ENCODE results near the gene MAPK10. TPM values are rescaled to one million over a fixed set of nuclear protein-coding genes. Genes with fewer than 3 reads are reported as not detected.
A peak's percentile ranks its signal among the peaks of the same experiment; 100 is the strongest.

Gene MAPK10
- total and polyA plus RNA-seq, 8 donors: 1.4 to 103 (median 15.0) TPM

GRCh38 chr4:85956293-85956945, 403.4 kb downstream of the MAPK10 start:
- Histone ChIP-seq H3K4me3 (no peak overlapping the region), H3K27ac (no peak overlapping the region), H3K27me3 (no peaks in the 10 kb centered on the region), H3K4me1 (peaks cover 0 to 17% (median 3%) of the 10 kb centered on the region in 4 donors), H3K36me3 (no peaks in the 10 kb centered on the region), H3K9me3 (no peaks in the 10 kb centered on the region)
- 93 to 97% (median 96%) methylated on average over 17 of the region's 17 CpGs for WGBS, 5 donors
- intact Hi-C loops (cut with DNase I; ENCODE audit: low total_unique reads): no loop called here
- DNase-seq: no peak
- TF ChIP-seq CTCF (IDR thresholded peaks at IDR 0.05) (no peak), EP300 (IDR thresholded peaks at IDR 0.05) (no peak), POLR2AphosphoS5 (IDR thresholded peaks at IDR 0.05) (no peak), POLR2A (IDR thresholded peaks at IDR 0.05) (no peak)

- Histone ChIP-seq H3K9me3 (no peaks in the 10 kb centered on the region), H3K4me3 (no peak overlapping the region), H3K27me3 (no peaks in the 10 kb centered on the region), H3K27ac (no peak overlapping the region), H3K4me1 (peaks cover 0 to 17% (median 3%) of the 10 kb centered on the region in 4 donors), H3K36me3 (no peaks in the 10 kb centered on the region)
- TF ChIP-seq CTCF (IDR thresholded peaks at IDR 0.05) (no peak), POLR2A (IDR thresholded peaks at IDR 0.05) (no peak), EP300 (IDR thresholded peaks at IDR 0.05) (no peak), POLR2AphosphoS5 (IDR thresholded peaks at IDR 0.05) (no peak)
- DNase-seq: no peak
- intact Hi-C loops (cut with DNase I; ENCODE audit: low total_unique reads): no loop called here
These were observed 404.1 kb downstream of the MAPK10 start for GRCh38 chr4:85955620-85956292.

DNA sequence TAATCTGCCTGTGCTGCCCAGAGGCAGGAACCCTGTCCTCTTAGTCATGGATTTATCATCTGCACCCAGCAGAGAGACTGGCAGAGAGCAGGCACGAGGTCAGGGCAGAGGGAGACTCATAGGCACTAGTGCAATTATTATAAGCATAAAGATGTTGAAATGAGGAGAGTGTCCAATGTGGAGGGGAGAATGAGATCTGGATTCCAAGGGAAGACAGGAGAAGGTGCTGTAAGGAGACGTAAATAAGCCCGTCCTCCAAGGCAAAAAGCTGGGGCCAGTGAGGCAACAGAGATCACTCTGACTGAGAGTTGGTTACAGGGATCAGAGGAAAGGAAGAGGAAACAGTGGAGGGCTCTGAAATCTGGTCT, 406.2 kb downstream of the MAPK10 start:
- TF ChIP-seq POLR2A (IDR thresholded peaks at IDR 0.05): no peak
- TF ChIP-seq CTCF (IDR thresholded peaks at IDR 0.05): no peak
- no peak for TF ChIP-seq EP300 (IDR thresholded peaks at IDR 0.05)
- TF ChIP-seq POLR2AphosphoS5 (IDR thresholded peaks at IDR 0.05): no peak
- intact Hi-C loops (cut with DNase I; ENCODE audit: low total_unique reads): no loop called here
- Histone ChIP-seq H3K4me3 (no peak overlapping the region), H3K36me3 (no peaks in the 10 kb centered on the region), H3K27me3 (no peaks in the 10 kb centered on the region), H3K4me1 (peaks cover 0 to 17% (median 3%) of the 10 kb centered on the region in 4 donors), H3K27ac (no peak overlapping the region), H3K9me3 (no peaks in the 10 kb centered on the region)
- 77 to 85% (median 82%) methylated on average over 3 of the region's 3 CpGs for WGBS, 5 donors
- DNase-seq: no peak

DNA sequence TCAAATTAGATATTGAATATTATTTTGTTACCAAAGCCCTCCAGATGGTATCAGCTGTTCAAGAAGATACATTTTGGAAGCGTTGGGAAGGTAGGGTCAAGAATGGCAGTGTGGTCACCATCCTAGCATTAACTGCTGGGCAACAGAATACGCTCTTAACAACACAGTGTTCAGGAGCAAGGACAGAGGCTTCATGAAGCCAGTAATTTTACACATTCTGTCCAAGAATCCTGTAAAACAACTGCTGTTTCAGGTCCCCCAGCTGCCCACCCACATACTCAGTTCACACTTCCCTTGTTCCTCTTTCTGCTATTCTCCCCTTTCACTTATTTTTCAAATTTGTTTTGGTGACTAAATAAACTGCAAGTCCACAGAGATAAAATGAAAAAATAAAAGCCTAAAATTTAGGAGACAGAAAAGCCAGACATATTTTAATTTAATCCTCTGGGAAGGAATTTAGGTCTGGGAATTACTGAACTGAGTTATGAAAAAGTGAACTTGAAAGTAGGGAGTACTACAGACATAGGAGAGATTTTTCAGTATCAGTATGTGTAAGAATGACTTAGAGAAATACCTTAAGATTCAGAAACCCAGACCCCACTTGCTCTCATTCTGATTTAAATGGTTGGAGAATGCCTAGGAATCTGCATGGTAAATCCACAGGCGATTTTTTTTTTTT, 406.7 kb downstream of the MAPK10 start:
- WGBS, 5 donors: 66 to 76% (median 71%) methylated on average over 3 of the region's 3 CpGs
- Histone ChIP-seq H3K4me1 (peaks cover 0 to 17% (median 3%) of the 10 kb centered on the region in 4 donors), H3K9me3 (no peaks in the 10 kb centered on the region), H3K27me3 (no peaks in the 10 kb centered on the region), H3K27ac (no peak overlapping the region), H3K36me3 (no peaks in the 10 kb centered on the region), H3K4me3 (no peak overlapping the region)
- TF ChIP-seq EP300 (IDR thresholded peaks at IDR 0.05) (no peak), CTCF (IDR thresholded peaks at IDR 0.05) (no peak), POLR2AphosphoS5 (IDR thresholded peaks at IDR 0.05) (no peak), POLR2A (IDR thresholded peaks at IDR 0.05) (no peak)
- intact Hi-C loops (cut with DNase I; ENCODE audit: low total_unique reads): no loop called here
- peak in 1 of 2 donors; percentile 12 for DNase-seq
